ENCODE measurements around the gene PAMR1. TPM values are rescaled to one million over a fixed set of nuclear protein-coding genes. Genes with fewer than 3 reads are reported as not detected.

Gene PAMR1
- polyA plus RNA-seq, 2 of the 4 experiments (the other 2 are of a cell fraction): not detected

GRCh38 chr11:35485656-35486322 lies 39.6 kb downstream of the PAMR1 start (continued):
- TF ChIP-seq REST (IDR thresholded peaks at IDR 0.05) (no peak), SMC3 (IDR thresholded peaks at IDR 0.05) (peak; percentile 76), KDM1A (IDR thresholded peaks at IDR 0.05; ENCODE audit: low read depth) (no peak)

- DNase-seq (ENCODE audit: low read depth in 1 of 2, low spot score in 1 of 2) (no peak), FAIRE-seq (no peak), ATAC-seq (no peak)
- H3K4me2 ChIP-seq: no peak overlapping the region
- ChIA-PET CTCF (interaction anchor here (1.0 to 4.9 kb wide), 20 partner anchors 11 to 783 kb away, joined by 3 to 35 read pairs (median 4); no protein-coding TSS in a partner anchor), POLR2A (no interaction called here)
- TF ChIP-seq CEBPB (IDR thresholded peaks at IDR 0.05) (no peak), CHD2 (IDR thresholded peaks at IDR 0.05; ENCODE audit: low read length, partially characterized antibody) (no peak), FOSB (CRISPR knock-in tag; IDR thresholded peaks at IDR 0.05) (no peak), CTCF (IDR thresholded peaks at IDR 0.05) (no peak), NR3C1 (IDR thresholded peaks at IDR 0.05) (no peak), MAFK (IDR thresholded peaks at IDR 0.05; ENCODE audit: partially characterized antibody) (no peak), CHD4 (IDR thresholded peaks at IDR 0.05; ENCODE audit: borderline replicate concordance) (no peak), RARB (CRISPR knock-in tag; IDR thresholded peaks at IDR 0.05) (no peak), JUNB (IDR thresholded peaks at IDR 0.05) (no peak), RAD21 (conservative IDR thresholded peaks at IDR 0.05 in 1 of 2, IDR thresholded peaks at IDR 0.05 in 1 of 2) (no peak), TP53 (CRISPR knock-in tag; IDR thresholded peaks at IDR 0.05) (no peak), PBX3 (IDR thresholded peaks at IDR 0.05) (no peak), NFE2L2 (conservative IDR thresholded peaks at IDR 0.05; ENCODE audit: low read length) (no peak), FOXS1 (CRISPR knock-in tag; IDR thresholded peaks at IDR 0.05) (no peak), HMGXB4 (CRISPR knock-in tag; IDR thresholded peaks at IDR 0.05; ENCODE audit: borderline replicate concordance) (no peak), BCL3 (IDR thresholded peaks at IDR 0.05) (no peak)
- H3K9me3 ChIP-seq: peaks cover 30% of the 10 kb centered on the region
- no peak overlapping the region for H3K27ac ChIP-seq
- 42% methylated on average over 6 of the region's 6 CpGs for WGBS (ENCODE audit: missing lambda C conversion rate)
- H3K4me1 ChIP-seq: no peaks in the 10 kb centered on the region
- no peak overlapping the region for H3K4me3 ChIP-seq
Measured at GRCh38 chr11:35484435-35484834, 41.0 kb downstream of the PAMR1 start.

All from A549 (cell line).